ENCODE measurements around the gene PRC1. TPM values are rescaled to one million over a fixed set of nuclear protein-coding genes. Genes with fewer than 3 reads are reported as not detected.

The PRC1 gene
- total and polyA plus RNA-seq, 2 of the 13 experiments (the other 11 are each of a cell fraction or from before 2014, with no cell fraction given) = 137 to 162 TPM

GRCh38 chr15:90931828-90932659 is 62.3 kb downstream of the PRC1 start, which contains the start of gene HDDC3 (continued):
- no peak for TF ChIP-seq RELA (CRISPR knock-in tag; IDR thresholded peaks at IDR 0.05)
- TF ChIP-seq ARID4A (CRISPR knock-in tag; IDR thresholded peaks at IDR 0.05; ENCODE audit: borderline replicate concordance) = peak; percentile 92
- TF ChIP-seq ZNF580 (CRISPR knock-in tag; IDR thresholded peaks at IDR 0.05; ENCODE audit: borderline replicate concordance, low read depth) = peak; percentile 84
- TF ChIP-seq BHLHE40 (IDR thresholded peaks at IDR 0.05; ENCODE audit: low read length) = no peak
- no peak; the same call in 1 of the 2 replicates for TF ChIP-seq CSRNP1 (CRISPR knock-in tag; IDR thresholded peaks at IDR 0.05)
- TF ChIP-seq ZBTB33 (CRISPR knock-in tag; IDR thresholded peaks at IDR 0.05) = peak; percentile 10; the same call in 1 of the 2 replicates
- TF ChIP-seq ZNF614 (CRISPR knock-in tag; IDR thresholded peaks at IDR 0.05; ENCODE audit: borderline replicate concordance) = peak; percentile 57; the same call in 1 of the 2 replicates
- no peak; the same call in 1 of the 2 replicates for TF ChIP-seq HOXA9 (CRISPR knock-in tag; IDR thresholded peaks at IDR 0.05; ENCODE audit: borderline replicate concordance)
- TF ChIP-seq MXD3 (CRISPR knock-in tag; IDR thresholded peaks at IDR 0.05) = peak; percentile 83; the same call in 1 of the 2 replicates
- peak; percentile 94 for TF ChIP-seq ZMYM4 (CRISPR knock-in tag; IDR thresholded peaks at IDR 0.05)
- TF ChIP-seq SRY (CRISPR knock-in tag; IDR thresholded peaks at IDR 0.05) = peak; percentile 69
- peak; percentile 89 for TF ChIP-seq HNRNPLL (IDR thresholded peaks at IDR 0.05; ENCODE audit: low read depth, low read length, poor library complexity, severe bottlenecking)
- TF ChIP-seq FOXO4 (CRISPR knock-in tag; conservative IDR thresholded peaks at IDR 0.05) = peak; percentile 90; the same call in 1 of the 2 replicates
- TF ChIP-seq ZNF331 (CRISPR knock-in tag; IDR thresholded peaks at IDR 0.05) = peak; percentile 85
- TF ChIP-seq ZNF333 (CRISPR knock-in tag; IDR thresholded peaks at IDR 0.05; ENCODE audit: borderline replicate concordance) = peak; percentile 80; the same call in 1 of the 2 replicates
- no peak; the same call in 1 of the 2 replicates for TF ChIP-seq ZZZ3 (CRISPR knock-in tag; IDR thresholded peaks at IDR 0.05; ENCODE audit: borderline replicate concordance)
- peak; percentile 64 for TF ChIP-seq ASH2L (IDR thresholded peaks at IDR 0.05; ENCODE audit: insufficient read length, low read depth, low read length)

Data from HepG2 (cell line).